Measurements from ENCODE around the gene RIPOR2.
A peak's percentile ranks its signal among the peaks of the same experiment; 100 is the strongest.

RIPOR2 gene

DNA sequence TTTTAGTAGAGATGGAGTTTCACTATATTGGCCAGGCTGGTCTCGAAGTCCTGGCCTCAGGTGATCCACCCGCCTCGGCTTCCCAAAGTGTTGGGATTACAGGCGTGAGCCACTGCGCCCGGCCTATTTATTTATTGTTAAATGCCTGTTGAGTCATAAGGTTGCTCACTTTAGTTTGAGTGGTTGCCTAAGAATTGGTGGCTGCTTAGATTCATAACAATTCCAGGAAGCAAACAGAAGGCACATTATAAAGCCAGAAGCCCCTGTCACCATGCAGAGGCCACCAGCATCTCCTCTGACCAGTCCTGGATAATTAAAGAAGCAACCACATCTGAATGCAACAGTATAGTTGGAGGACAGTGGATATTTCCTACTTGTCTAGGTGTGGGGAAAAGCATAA, 113.1 kb downstream of the RIPOR2 start:
- no peak for DNase-seq

DNA sequence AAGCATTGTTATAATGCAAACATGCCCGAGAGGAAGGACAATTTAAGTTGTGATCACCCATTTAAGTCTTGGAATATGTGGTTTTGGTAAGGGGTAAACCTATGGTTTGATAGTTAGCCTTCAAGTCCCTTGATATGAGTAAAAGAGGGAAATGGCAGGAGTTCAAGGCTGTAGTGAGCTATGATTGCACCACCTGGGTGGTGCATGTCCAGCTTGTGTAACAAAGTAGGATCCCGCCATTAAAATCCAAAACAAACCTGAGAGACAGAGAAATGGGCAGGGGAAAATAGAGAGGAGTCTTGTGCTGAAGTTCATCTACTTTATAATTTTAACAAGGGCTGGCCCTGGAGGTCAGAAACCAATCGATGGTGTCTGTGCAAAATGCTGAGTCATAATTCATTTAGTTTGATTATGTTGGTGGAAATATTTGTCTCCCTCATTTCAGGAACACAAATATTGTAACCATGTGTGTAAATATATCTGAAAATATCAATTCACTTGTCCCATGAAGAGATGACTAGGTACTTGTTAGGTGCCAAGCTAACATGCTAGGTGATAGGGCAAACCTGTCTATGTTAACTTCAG, 113.8 kb downstream of the RIPOR2 start:
- no peak for DNase-seq

DNA sequence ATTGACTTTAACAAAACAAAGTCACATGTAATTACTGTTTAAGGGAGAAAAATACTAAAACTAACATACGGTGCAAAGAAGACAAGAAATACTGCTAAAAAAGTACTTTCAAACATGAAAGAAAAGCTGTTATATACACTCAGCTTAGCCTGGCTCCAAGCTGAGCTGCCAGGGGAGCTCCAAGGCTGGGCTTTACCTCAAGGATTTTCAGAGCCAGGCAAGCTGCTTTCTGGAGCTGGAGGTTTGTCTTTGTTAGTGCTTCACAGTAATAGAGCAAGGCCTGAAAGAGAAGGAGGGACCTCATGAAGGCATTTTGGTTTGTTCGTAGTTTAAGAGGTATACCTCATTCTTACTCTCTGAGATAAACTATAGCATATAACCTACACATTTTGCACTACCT, 117.4 kb downstream of the RIPOR2 start:
- no peak for DNase-seq

DNA sequence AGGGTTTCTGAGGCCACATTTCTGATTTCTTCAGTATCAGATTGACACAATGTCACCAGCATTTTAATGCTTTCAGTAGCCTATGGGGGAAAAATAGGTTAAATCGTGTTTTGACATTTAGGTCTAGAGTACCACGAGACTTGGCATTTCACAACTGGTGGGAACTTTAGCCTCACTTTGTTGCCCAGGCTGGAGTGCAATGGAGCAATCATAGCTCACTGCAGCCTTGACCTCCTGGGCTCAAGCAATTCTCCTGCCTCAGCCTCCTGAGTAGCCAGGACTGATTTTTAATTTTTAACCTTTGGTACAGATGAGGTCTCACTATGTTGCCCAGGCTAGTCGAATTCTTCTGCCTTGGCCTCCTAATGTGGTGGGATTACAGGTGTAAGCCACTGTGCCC, 126.0 kb downstream of the RIPOR2 start:
- no peak for DNase-seq

DNA sequence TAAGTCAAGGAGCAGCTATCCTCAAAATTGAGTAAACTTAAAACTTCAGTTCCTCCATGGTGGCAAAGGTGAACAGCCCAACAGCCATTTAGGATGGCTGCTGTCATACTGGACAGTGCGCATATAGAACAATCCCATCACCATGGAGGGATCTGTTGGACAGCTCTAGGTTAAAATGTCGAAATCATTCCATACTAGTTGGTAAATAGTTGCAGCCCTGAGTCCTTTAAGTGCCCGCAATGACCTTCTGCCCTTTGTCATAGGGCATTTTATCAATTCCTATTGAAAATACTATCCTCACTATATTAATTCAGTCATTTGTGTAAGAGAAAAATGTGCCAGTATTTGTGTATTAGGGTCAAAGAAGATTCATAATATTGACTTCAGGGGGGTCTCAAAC, 128.2 kb downstream of the RIPOR2 start:
- no peak for DNase-seq

DNA sequence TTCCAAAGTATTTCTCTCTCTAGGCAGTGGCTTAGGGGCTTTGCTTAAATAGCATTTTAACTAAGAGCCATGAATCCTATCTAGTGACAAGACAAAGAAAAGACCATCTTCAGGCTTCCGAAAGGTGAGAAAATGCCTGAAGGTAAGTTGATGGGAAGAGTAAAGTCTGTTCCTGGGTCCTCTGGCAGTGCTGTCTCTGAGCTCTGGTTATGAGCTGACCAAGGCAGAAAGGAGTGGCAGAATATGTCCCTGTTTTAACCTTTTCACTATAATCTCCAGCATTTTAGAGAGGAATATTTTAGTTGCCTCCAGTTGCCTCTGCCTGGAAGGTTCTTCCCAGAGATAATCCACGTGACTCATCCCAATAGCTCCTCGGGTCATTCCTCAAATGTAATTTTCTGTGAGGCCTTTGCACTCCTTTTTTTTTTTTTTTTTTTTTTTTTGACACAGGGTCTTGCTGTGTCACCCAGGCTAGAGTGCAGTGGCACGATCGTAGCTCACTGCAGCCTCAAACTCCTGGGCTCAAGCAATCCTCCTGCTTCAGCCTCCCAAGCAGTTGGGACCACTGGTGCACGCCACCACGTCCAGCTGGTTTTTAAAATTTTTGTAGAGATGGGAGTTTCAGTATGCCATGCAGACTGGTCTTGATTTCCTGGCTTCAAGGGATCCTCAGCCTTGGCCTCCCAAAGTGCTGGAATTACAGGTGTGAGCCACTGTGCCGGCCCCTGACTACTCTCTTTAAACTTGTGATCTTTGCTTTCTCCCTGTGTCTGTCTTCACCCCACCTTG, 133.3 kb downstream of the RIPOR2 start:
- no peak for DNase-seq

DNA sequence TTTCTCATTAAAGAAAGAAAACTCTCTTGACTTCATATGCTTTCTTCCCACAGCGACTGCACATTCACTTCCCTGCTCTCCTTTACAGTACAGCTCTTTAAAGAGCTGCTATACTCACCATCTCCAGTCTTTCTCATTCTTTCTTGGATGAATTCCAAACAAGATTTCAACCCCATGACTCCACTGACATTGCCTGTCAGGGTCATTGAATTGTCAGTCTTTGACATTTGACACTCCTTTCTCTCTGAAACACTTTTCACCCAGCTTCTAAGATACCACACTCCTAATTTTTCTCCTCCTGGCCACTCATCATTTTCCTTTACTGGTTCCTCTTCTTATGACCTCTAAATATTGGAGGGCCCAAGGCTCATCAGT, 136.2 kb downstream of the RIPOR2 start:
- DNase-seq, result no peak

DNA sequence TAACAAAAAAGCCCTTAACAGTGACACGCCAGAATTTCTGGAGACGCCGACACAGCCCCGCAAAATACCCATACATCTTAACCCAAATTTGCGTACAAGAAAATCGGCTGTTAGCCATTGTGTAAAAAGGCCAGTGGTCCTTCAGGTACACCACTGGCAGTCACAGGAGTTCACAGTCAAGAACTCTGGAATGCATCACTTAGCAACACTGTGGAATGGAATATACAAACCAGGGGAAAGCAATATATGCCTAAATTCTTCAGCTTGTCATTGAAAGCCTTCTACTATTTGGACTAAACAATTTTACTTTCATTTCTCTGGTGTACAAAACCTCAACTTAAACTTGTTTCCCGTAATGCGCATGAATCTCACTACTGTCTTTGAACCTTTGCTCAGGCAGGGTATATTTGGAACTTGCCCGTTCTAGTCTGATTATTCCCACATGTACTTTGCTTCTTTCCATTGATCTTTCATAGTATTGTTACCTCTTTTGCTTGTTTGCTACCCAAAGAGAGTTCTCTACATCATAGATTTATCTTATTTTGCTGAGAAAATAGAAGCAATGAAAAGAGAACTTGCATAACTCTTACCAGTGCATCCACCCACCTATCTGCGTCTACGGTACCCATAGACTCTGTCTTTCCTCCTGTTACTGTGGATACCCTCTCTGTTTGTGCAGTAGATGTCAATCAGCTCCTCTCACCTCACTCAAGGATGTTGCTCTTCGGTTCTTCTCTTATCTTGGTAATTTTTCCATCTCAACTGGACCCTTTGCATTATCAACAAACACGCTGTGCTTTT, 136.8 kb downstream of the RIPOR2 start, which contains the start of gene ARMH2:
ARMH2 (minus strand) TSS at position 178 of the 801 bp plus-strand sequence; CDS start at position 118, 60 bp downstream.
- no peak for DNase-seq

DNA sequence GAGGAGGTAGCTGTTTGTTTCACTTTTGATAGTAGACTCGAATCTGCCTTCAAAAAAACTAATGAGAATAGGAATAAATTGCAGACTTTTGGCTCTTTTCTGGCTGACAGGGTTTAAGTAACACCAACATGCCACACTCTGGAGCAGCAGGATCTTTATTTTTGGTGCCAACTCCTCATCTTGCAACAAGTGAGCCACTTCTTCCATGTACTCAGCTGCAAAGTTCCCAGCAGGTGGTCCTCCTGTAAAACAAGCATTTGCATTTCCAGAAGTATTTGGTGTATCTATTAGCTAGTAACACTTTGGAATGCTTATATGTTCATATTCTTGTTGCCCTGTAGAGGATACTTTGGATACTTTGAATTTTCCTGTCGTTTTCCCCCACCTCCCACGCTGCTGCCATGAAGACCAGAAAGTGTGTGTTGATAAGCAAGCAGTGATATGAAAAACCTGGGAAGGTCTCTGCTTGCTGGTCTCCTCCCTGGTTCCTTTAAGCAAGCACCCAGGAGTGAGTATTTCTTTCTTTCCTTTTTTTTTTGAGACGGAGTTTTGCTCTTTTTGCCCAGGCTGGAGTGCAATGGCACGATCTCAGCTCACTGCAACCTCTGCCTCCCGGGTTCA, 138.1 kb downstream of the RIPOR2 start:
- no peak for DNase-seq

DNA sequence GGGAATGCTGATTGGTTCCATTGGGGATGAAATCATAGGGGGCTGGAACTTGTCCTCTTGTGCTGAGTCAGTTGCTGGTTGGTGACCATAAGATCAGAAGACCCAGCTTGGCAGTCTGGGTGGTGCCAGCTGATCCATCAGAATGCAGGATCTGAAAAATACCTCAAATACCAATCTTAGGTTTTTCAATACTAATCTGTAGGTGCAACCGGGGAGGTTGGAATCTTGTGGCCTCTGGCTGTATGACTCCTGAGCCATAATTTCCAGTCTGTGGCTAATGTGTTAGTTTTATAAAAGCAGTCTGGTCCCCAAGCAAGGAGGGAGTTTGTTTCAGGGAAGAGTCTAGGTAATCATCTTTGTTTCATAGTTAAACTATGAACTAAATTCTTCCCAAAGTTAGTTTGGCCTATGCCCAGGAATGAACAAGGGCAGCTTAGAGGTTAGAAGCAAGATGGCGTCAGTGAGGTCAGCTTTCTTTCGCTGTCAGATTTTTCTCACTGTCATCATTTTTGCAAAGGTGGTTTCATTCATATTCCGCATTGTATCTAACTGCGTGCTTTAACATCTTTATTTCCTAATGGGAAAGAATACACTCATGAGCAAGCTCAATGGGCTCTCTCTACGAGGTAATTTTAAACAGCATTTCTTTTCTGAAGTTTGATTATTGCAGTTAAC, 139.0 kb downstream of the RIPOR2 start:
- DNase-seq, result no peak

DNA sequence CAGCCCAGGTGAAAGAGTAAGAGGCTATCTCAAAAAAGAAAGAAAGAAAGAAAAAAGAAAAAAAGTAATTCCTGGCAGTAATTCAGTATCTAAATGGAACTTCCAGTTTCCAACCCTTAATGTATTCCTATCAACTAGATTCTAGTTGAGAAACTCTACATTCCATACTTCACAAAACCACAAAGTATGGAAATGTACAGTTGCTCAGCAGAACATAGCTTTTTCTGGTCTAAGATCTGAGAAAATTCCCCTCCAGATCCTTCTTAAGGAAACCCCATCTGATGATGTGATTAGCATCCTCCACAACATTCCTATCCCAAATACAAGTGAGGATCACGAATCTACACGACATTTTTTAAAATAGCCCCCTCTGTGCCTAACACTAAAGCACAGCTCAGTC, 140.7 kb downstream of the RIPOR2 start:
- DNase-seq, result no peak

DNA sequence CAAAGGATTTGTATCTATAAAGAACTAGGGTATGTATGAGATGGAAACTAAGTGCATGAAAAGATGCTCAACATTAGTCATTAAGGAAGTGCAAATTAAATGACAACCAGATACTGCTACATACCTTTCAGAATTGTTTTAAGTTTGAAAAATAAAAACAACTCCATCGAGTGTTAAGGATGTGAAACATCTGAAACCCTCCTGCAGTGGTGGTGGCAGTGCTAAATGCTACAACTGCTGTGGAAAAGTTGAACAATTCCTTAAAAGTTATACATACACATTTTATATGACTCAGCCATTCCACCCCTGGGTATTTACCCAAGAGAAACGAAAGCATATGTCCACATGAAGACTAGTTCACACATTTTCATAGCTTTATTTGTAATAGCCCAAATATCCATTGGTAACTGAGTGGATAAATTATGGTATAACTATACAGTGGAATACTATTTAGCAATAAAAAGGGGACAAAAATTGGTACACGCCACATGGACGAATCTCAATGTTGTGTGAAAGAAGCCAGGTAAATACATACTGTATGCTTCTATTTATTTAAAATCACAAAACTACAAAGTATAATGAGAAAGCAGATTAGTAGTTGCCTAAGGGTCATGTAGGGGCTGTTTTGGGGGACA, 147.6 kb downstream of the RIPOR2 start:
- no peak for DNase-seq

DNA sequence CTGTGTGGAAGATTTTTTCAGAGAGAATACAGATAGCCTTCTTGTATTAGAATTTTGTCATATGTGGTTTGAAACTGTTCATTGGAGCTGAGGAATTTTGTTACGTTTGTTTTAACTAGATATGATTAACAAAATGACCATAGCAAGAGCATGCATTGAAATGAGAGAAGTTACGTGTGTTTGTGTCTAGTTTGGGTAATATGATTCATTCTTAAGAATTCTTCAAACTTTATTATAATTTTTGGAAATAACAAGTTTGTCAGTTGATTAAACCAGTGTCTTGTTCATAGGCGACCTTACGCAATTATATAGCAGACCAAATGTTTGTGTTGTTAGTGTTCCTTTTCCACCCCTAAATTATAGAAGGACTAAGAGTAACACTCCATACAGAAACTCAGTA, 155.6 kb downstream of the RIPOR2 start:
- no peak for DNase-seq

DNA sequence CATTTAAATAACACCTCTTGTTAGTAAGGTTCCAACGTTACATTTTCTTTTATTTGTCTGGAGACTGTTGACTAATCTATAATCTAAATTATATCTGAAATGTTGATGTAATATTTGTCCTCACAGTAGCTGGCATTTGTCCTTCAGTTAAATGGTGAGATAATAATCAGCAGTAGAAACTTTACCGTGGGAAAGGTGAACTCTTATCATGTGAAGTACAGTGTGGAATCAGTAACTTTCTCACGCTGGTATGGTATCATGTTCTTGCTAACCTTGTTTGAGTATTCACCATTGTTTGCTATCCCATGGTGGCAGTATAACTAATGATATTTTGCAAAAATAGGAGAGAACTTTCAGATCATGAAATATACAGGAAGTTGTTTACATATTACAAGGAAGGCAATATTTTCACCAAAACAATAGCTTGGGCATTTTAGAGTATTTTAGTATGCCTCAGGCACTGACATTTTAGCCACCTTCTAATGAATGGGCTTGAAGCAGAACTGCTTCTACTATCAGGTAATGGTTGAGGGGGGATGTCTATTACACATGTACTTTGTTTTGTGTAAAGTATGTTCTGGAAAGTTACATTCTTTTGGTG, 156.2 kb downstream of the RIPOR2 start:
- DNase-seq, result no peak

DNA sequence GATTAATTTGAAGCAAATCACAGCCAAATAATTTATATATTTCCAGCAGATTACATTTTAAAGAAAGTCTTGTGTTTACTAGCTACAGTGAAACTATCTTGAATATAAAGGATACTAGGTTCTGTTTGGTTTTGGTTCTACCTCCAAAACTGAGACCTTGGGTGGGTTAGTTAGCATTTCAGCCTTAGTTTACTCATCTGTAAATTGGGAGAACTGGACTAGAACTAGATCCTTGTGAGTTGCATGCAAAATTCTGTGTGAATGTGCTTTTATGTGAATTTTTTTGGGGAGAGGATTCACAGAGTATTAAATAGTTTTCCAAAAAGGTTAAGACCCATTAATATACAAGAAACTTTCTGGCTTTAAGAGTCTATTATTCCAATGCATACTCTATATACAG, 156.9 kb downstream of the RIPOR2 start:
- no peak for DNase-seq

DNA sequence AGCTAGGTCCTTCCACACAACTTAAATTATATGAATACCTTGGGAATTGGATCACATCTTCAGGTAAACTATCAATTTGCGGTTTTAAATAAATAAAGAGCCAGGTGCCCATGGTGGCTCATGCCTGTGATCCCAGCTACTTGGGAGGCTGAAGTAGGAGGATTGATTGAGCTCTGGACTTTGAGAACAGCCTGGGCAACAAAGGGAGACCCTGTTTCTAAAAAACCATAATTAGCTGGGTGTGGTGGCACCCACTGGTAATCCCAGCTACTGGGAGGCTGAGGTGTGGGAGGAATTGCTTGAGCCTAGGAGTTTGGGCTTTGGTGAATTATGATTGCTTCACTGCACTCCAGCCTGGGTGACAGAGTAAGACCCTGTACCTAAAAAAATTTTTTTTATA, 157.6 kb downstream of the RIPOR2 start:
- DNase-seq, result no peak

DNA sequence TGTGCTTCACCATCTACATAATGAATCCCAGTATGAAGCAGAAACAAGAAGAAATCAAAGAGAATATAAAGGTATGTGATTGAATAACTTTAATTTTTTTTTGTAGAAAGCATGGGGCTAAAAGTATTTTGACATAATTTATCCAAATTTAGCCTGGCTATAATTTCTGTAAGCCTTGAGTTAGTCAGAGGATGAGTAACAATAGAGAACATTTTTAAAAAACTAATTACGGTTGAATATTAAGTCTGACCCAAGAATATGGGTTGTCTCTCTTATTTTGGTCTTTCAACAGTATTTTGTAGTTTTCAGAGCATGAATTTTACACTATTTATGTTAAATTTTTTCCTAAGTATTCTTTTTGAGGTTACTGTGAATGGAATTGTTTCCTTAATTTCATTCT, 158.5 kb downstream of the RIPOR2 start:
- no peak for DNase-seq

DNA sequence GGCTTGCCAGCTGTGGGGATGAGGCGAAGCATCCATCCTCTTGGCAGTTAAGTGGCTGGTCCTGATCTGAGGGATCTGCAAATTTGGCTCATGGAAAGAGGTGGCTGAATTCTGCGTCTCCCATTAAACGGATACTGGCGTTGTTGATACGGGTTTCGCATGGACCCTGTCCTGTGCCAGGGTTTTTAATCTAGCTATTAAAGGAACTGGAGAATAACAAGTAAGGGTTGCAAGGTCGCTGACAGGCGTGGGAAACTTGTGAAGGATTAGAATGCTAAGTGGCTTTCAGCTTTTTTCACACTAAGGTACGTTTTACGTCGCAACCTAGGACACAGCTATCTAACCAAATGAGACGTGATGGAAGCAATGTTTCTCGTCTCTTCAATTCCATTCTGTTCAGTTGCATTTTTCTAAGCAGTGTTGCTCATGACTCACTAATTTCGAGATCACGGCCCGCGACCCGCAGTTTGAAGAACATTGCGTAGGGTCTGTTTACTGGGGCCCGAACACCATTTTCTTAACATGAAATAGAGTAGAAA, 160.2 kb downstream of the RIPOR2 start:
- no peak for DNase-seq

DNA sequence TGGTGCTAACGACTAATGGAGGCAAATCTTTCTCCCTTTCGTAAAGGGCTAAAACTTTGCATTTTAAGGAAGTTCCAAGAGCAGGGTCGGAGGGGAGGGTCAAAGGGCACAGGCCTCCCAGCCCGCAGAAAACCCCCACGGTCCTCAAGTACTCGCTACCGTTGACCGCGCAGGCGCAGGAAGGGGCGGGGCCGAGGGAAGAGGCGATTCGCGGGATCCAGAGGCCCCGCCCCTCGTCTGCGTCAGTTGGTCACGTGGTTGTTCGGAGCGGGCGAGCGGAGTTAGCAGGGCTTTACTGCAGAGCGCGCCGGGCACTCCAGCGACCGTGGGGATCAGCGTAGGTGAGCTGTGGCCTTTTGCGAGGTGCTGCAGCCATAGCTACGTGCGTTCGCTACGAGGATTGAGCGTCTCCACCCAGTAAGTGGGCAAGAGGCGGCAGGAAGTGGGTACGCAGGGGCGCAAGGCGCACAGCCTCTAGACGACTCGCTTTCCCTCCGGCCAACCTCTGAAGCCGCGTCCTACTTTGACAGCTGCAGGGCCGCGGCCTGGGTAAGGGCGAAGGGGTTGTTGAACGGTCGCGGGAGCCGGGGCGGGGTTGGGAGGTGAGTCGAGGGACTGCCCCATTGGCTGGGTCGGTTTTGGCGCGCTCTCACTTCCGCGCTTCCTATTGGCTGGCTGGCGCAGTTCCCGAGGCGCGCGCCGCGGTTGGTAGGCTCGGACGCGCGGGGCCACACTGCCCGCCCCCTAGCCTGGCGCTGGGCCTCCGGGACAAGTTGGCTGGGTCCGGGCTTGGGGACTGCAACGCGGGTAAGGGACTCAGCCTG, 160.9 kb downstream of the RIPOR2 start, which contains the start of gene GMNN:
GMNN (plus strand) TSS at position 242 of the 824 bp plus-strand sequence. CDS start 2,310 bp downstream, outside the sequence.
- peak; percentile 69 to 99 (median 93) for DNase-seq
